ENCODE measurements around the gene HBZ. TPM values are rescaled to one million over a fixed set of nuclear protein-coding genes. Genes with fewer than 3 reads are reported as not detected.

HBZ gene
- total and polyA plus RNA-seq, 2 of the 8 experiments (the other 6 are each of a cell fraction or from before 2014, with no cell fraction given): 0.12 TPM; not detected in 1

DNA sequence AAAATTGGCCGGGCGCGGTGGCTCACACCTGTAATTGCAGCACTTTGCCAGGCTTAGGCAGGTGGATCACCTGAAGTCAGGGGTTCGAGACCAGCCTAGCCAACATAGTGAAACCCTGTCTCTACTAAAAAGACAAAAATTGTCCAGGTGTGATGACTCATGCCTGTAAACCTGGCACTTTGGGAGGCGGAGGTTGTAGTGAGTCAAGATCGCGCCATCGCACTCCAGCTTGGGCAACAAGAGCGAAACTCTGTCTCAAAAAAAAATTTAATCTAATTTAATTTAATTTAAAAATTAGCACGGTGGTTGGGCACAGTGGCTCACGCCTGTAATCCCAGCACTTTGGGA lies 26.2 kb downstream of the HBZ start:
- H3K23me2 ChIP-seq (ENCODE audit: low read depth, low read length): peaks cover 9% of the 10 kb centered on the region; the same call in 1 of the 2 replicates
- WGBS, 2 experiments (ENCODE audit: extremely low coverage in 1 of 2, insufficient coverage in 1 of 2, insufficient read length in 1 of 2, insufficient replicate concordance in 2 of 2, low coverage in 1 of 2, low lambda C conversion rate in 2 of 2, missing lambda C conversion rate in 1 of 2): 83% methylated on average over 11 of the region's 11 CpGs; no CpG with 5 or more reads in 1 of the 2 experiments
- ChIA-PET CTCF (ENCODE audit: partially characterized antibody) (interaction anchor here (2.5 to 4.3 kb wide), 2 partner anchors 11 to 61 kb away, joined by 14 to 29 read pairs; no protein-coding TSS in a partner anchor), POLR2A (ENCODE audit: partially characterized antibody) (interaction anchor here (2.3 kb wide), 1 partner anchor 11 kb away, joined by 16 read pairs; the partner anchor contains the start of gene HBM)
- no peak overlapping the region for H2AK5ac ChIP-seq (ENCODE audit: low read depth, low read length)
- H3K27me3 ChIP-seq (replicated peaks in 1 of 4; ENCODE audit: control insufficient read depth in 3 of 4, extremely low read depth in 1 of 4, insufficient read depth in 3 of 4, low read length in 3 of 4): peaks cover 49 to 70% (median 63%) of the 10 kb centered on the region in 4 experiments
- no peak overlapping the region for H2BK12ac ChIP-seq (ENCODE audit: low read depth, low read length)
- H3K4me2 ChIP-seq (ENCODE audit: insufficient read depth in 1 of 2, low read depth in 2 of 2, low read length in 2 of 2): no peak overlapping the region
- H4K91ac ChIP-seq (replicated peaks; ENCODE audit: insufficient read length, low read length): no peak overlapping the region
- H3K4me3 ChIP-seq (ENCODE audit: extremely low read depth in 1 of 4, insufficient read depth in 2 of 4, low read depth in 3 of 4, low read length in 4 of 4): no peak overlapping the region
- no peak overlapping the region for H3K27ac ChIP-seq (ENCODE audit: low read depth, low read length)
- peaks cover 11 to 20% of the 10 kb centered on the region in 2 experiments for H4K20me1 ChIP-seq (replicated peaks in 1 of 2; ENCODE audit: control insufficient read depth in 1 of 2, insufficient read depth in 2 of 2, low read length in 2 of 2)
- H3K79me1 ChIP-seq (ENCODE audit: low read depth, low read length): no peaks in the 10 kb centered on the region
- H2BK120ac ChIP-seq (replicated peaks; ENCODE audit: low read depth, low read length): no peak overlapping the region
- H2BK15ac ChIP-seq (ENCODE audit: low read length): no peak overlapping the region
- no peak overlapping the region for H3K14ac ChIP-seq (ENCODE audit: insufficient read length)
- H2BK5ac ChIP-seq (ENCODE audit: low read depth, low read length): no peak overlapping the region
- H3K56ac ChIP-seq (replicated peaks; ENCODE audit: insufficient read length, low read depth, low read length): no peak overlapping the region
- H2AFZ ChIP-seq (ENCODE audit: low read length): no peak overlapping the region
- H4K5ac ChIP-seq (ENCODE audit: insufficient read length, low read depth, low read length): no peak overlapping the region
- DNase-seq (ENCODE audit: low read depth in 1 of 2, low spot score in 2 of 2) (no peak), FAIRE-seq (no peak)
- no peak overlapping the region for H3K23ac ChIP-seq (ENCODE audit: insufficient read length)
- no peak overlapping the region for H3K18ac ChIP-seq (ENCODE audit: extremely low read depth, low read length)
- H3K9me3 ChIP-seq (ENCODE audit: insufficient read depth in 2 of 2, low read depth in 1 of 2, low read length in 1 of 2): no peaks in the 10 kb centered on the region
- H3K4me1 ChIP-seq (replicated peaks in 1 of 4; ENCODE audit: control insufficient read depth in 3 of 4, insufficient read depth in 4 of 4, low read length in 3 of 4): peaks cover 0 to 9% (median 4%) of the 10 kb centered on the region in 4 experiments; a peak in 5 of 7 replicates
- no peak overlapping the region for H4K8ac ChIP-seq (ENCODE audit: extremely low read depth, insufficient read depth, low read length)
- H3K79me2 ChIP-seq (ENCODE audit: control insufficient read depth in 1 of 2, insufficient read depth in 2 of 2, low read length in 2 of 2): no peaks in the 10 kb centered on the region
- no peak for TF ChIP-seq KDM1A (IDR thresholded peaks at IDR 0.05; ENCODE audit: borderline replicate concordance, low read length)
- TF ChIP-seq, protein P1, sequence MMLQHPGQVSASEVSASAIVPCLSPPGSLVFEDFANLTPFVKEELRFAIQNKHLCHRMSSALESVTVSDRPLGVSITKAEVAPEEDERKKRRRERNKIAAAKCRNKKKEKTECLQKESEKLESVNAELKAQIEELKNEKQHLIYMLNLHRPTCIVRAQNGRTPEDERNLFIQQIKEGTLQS (IDR thresholded peaks at IDR 0.05; ENCODE audit: insufficient read depth, low read depth, low read length): no peak
- TF ChIP-seq TEAD4 (IDR thresholded peaks at IDR 0.05; ENCODE audit: low read depth, low read length): no peak
- no peak overlapping the region for H3K9ac ChIP-seq (replicated peaks in 1 of 4; ENCODE audit: extremely low read depth in 1 of 4, low read depth in 3 of 4, low read length in 3 of 4)
- H3K36me3 ChIP-seq (ENCODE audit: control insufficient read depth in 2 of 4, insufficient read depth in 4 of 4, low read length in 3 of 4): no peaks in the 10 kb centered on the region
- no peak overlapping the region for H3K4ac ChIP-seq (replicated peaks; ENCODE audit: insufficient read length, low read depth, low read length)
- H2BK20ac ChIP-seq (ENCODE audit: low read length): no peak overlapping the region
